Adrenal gland (tissue), 5 donors: ENCODE measurements around the gene COL20A1.

Experiments
- POLR2A ChIP-seq, 2 donors: fragments of 450-650 bp; IDR thresholded peaks; one replicate each; pipeline ENCODE4 v1.6.1; 2017; ENCODE audit warnings: antibody characterized with exemption in 2 of 2, mild to moderate bottlenecking in 2 of 2, moderate library complexity in 1 of 2
- TF ChIP-seq, protein P1 (sequence below), 6 experiments: fragments of 450-650 bp in 4 of 6; fragments of 200-600 bp in 2 of 6; sonication (generic) in 1 of 6; IDR thresholded peaks; 1 replicate in 5 of 6; 2 replicates in 1 of 6; pipeline versions ENCODE4 v1.5.1 to v1.8.0; 2016 to 2021; ENCODE audit warnings: antibody characterized with exemption in 6 of 6, mild to moderate bottlenecking in 2 of 6, moderate library complexity in 1 of 6
- donor health status: DM: no; HTN: no; CAD: no.

DNA sequence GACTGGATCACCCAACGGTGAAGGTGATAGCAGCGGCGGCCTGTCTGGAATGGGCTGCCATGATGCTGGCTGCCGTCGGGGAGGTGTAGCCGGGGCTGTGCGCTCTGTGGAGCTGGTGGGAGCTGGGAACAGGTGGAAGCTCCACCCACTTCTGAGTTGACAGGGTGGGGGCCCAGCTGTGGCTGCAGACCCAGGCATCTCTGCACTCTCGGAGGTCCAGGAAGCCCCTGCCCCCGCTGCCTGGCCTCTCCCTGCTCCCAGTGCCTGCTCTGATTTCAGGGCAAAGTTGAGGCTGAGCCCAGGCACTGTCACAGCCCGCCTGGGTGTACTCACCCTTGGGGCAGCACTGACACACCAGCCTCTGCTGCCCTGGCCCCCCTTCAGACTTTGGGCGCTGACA lies 86.3 kb downstream of the COL20A1 start:
- TF ChIP-seq, protein P1, sequence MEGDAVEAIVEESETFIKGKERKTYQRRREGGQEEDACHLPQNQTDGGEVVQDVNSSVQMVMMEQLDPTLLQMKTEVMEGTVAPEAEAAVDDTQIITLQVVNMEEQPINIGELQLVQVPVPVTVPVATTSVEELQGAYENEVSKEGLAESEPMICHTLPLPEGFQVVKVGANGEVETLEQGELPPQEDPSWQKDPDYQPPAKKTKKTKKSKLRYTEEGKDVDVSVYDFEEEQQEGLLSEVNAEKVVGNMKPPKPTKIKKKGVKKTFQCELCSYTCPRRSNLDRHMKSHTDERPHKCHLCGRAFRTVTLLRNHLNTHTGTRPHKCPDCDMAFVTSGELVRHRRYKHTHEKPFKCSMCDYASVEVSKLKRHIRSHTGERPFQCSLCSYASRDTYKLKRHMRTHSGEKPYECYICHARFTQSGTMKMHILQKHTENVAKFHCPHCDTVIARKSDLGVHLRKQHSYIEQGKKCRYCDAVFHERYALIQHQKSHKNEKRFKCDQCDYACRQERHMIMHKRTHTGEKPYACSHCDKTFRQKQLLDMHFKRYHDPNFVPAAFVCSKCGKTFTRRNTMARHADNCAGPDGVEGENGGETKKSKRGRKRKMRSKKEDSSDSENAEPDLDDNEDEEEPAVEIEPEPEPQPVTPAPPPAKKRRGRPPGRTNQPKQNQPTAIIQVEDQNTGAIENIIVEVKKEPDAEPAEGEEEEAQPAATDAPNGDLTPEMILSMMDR (IDR thresholded peaks at IDR 0.05) = no peak
- no peak for TF ChIP-seq POLR2A (IDR thresholded peaks at IDR 0.05)
